OCI-LY3 (cell line): ENCODE data around the gene TTC14.

Experiments used
- CTCF ChIP-seq: fragments of 200-600, 300-600 bp; sonication (generic); IDR thresholded peaks from 2 replicates; pipeline ENCODE4 v1.5.1; 2014; ENCODE audit warnings: antibody characterized with exemption, low read length, low read depth
- EZH2phosphoT487 ChIP-seq: fragments of 200-600 bp; shearing (Covaris generic); IDR thresholded peaks from 2 replicates; pipeline ENCODE4 v1.6.1; 2018; ENCODE audit warnings: antibody characterized with exemption, mixed run types, low read depth

GRCh38 chr3:180595559-180595935 is 6.4 kb upstream of the TTC14 start:
- TF ChIP-seq CTCF = no peak
- no peak for TF ChIP-seq EZH2phosphoT487
